ENCODE data around the gene ZRANB3. TPM values are rescaled to one million over a fixed set of nuclear protein-coding genes. Genes with fewer than 3 reads are reported as not detected.

Gene ZRANB3
- total RNA-seq = 1 to 10 TPM; 1.3 to 5.7 (median 2.7) TPM
- under 1 TPM; 0.66 to 0.81 TPM for polyA plus RNA-seq
- long read RNA-seq, donor 1, partial matches to known transcripts = 0 of 2 reads
- long read RNA-seq, donor 1, other reads (novel, unspliced or antisense) = 2 of 2 reads
- long read RNA-seq, donor 2 = 0 reads
- long read RNA-seq, donor 3, partial matches to known transcripts = 0 of 2 reads
- long read RNA-seq, donor 3, other reads (novel, unspliced or antisense) = 2 of 2 reads

DNA sequence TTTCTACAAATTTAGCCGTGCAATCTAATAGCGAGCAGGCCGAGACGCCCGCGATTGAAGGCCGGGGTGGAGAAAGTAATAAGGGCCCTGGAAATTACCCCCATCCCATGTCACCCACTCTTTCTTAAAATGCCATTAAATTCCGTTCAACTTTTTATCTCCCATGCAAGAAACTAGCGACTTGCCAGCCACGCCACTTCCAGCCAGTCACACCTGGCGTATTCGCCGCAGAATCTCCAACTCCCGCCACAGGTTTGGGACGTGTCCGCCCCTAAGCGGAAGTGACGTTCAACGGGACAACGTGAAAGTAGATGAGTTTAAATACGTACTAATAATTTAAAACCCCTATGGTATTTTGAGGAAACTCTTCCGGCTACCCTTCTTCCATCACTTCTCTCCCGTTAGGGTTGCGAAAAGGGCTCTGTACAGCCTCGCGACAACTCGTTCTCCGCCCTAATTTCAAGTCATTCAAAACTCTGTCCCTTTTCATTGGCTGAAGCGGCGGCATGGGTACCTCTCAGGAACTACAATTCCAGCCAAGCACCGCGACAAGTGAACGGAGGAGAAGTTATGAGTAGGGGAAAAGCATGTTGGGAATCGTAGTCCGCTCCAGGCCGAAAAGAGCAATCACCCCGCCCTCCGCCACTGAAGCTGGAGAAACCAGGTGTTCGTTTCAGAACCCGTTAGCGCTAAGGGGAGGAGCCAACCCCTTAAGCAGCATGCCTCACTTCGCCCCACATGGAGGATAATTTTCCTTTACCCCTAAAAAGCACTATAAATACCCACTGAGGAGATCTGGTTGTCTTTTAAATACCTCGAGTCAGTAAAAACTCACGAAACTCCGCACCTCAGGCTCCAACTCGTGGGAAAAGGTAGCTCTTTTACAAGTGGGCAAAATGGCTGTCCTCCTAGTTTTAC, at the start of gene ZRANB3:
ZRANB3 (minus strand) TSS at position 906 of the 918 bp plus-strand sequence.
- 0% methylated on average over 46 of the region's 46 CpGs for WGBS, 2 donors
- peak within 1 kb of the TSS; percentile 75 to 95 (median 86) for H3K4me3 ChIP-seq
- no peaks in the 10 kb centered on the region for H3K9me3 ChIP-seq
- DNase-seq = peak; percentile 82 to 96
- H3K27me3 ChIP-seq = no peaks in the 10 kb centered on the region
- peak; percentile 88 to 94 (median 91) for ATAC-seq
- H3K27ac ChIP-seq = peak within 1 kb of the TSS; percentile 77 to 96 (median 92)
- TF ChIP-seq, protein P1, sequence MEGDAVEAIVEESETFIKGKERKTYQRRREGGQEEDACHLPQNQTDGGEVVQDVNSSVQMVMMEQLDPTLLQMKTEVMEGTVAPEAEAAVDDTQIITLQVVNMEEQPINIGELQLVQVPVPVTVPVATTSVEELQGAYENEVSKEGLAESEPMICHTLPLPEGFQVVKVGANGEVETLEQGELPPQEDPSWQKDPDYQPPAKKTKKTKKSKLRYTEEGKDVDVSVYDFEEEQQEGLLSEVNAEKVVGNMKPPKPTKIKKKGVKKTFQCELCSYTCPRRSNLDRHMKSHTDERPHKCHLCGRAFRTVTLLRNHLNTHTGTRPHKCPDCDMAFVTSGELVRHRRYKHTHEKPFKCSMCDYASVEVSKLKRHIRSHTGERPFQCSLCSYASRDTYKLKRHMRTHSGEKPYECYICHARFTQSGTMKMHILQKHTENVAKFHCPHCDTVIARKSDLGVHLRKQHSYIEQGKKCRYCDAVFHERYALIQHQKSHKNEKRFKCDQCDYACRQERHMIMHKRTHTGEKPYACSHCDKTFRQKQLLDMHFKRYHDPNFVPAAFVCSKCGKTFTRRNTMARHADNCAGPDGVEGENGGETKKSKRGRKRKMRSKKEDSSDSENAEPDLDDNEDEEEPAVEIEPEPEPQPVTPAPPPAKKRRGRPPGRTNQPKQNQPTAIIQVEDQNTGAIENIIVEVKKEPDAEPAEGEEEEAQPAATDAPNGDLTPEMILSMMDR (IDR thresholded peaks at IDR 0.05) = no peak
- intact Hi-C loops (cut with DNase I) = no loop called here
- peaks cover 0 to 21% (median 18%) of the 10 kb centered on the region in 9 donors for H3K4me1 ChIP-seq
- H3K36me3 ChIP-seq = no peaks in the 10 kb centered on the region

DNA sequence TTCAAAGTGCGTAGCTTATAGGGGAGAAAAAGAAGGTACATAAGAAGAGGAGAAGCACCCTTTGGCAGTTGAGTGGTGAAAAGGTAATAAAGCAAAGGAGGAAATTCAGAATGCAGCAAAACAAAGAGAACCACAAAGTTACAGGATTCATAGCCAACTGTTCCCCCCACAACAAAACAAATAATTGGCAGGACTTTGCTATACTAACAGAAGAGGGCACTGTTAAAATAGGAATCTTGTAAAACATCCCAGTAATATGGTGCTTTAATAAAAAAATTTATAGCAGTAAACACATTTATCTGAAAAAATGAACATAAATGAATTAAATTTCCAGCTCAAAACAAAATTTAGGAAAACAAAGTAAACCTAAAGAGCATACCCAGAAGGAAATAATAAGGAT, 42.6 kb upstream of the ZRANB3 start:
- H3K27ac ChIP-seq = no peak overlapping the region
- TF ChIP-seq, protein P1 (IDR thresholded peaks at IDR 0.05) = no peak
- no peak for DNase-seq
- peaks cover 0 to 16% (median 5%) of the 10 kb centered on the region in 9 donors for H3K36me3 ChIP-seq
- WGBS, 2 donors = 95 to 96% methylated on average over 1 of the region's 1 CpG
- no peaks in the 10 kb centered on the region for H3K4me1 ChIP-seq
- ATAC-seq = no peak
- H3K4me3 ChIP-seq = no peak overlapping the region
- no peaks in the 10 kb centered on the region for H3K9me3 ChIP-seq
- no peaks in the 10 kb centered on the region for H3K27me3 ChIP-seq
- intact Hi-C loops (cut with DNase I) = no loop called here

DNA sequence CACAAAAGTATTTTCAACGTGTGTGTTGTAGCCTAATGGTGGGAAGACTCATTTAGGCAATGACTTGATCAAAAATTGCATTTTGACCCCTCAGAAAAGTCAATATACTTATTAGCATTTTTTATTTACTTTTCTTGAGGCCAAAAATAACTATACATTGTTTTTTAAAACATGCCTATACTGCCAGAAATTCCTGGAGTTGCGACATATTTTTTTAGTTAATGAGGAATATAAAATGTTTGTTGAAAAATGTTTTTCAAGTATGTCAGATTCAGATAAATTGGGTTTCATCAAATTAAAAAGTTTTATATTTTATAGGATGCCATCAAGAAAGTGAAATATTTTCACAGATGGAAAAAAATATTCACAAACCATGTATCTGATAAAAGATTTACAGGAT, 39.9 kb upstream of the ZRANB3 start:
- Histone ChIP-seq H3K4me3 (no peak overlapping the region), H3K36me3 (peaks cover 0 to 25% (median 5%) of the 10 kb centered on the region in 9 donors), H3K9me3 (no peaks in the 10 kb centered on the region), H3K27me3 (no peaks in the 10 kb centered on the region), H3K4me1 (no peaks in the 10 kb centered on the region), H3K27ac (no peak overlapping the region)
- ATAC-seq (no peak), DNase-seq (no peak)
- WGBS, 2 donors = 92 to 96% methylated on average over 2 of the region's 2 CpGs
- intact Hi-C loops (cut with DNase I) = no loop called here
- TF ChIP-seq, protein P1 (IDR thresholded peaks at IDR 0.05) = no peak

DNA sequence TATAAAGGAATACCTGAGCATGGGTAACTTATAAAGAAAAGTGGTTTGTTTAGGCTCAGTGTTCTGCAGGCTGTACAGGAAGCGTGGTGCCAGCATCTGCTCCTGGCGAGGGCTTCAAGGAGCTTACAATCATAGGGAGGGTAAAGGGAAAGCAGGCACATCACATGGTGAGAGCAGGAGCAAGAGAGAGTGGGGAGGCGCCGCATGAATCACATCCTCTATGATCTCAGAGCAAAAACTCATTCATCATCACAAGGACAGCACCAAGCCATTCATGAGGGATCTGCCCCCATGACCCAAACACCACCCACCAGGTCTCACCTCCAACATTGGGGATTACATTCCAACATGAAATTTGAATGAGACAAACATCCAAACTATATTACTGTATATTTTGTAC, 32.8 kb upstream of the ZRANB3 start:
- peaks cover 0 to 7% (median 0%) of the 10 kb centered on the region in 9 donors for H3K4me1 ChIP-seq
- peaks cover 0 to 15% (median 0%) of the 10 kb centered on the region in 9 donors for H3K36me3 ChIP-seq
- no peaks in the 10 kb centered on the region for H3K9me3 ChIP-seq
- no peak for ATAC-seq
- no peak overlapping the region for H3K4me3 ChIP-seq
- H3K27me3 ChIP-seq = no peaks in the 10 kb centered on the region
- TF ChIP-seq, protein P1 (IDR thresholded peaks at IDR 0.05) = no peak
- WGBS, 2 donors = 94 to 97% methylated on average over 4 of the region's 4 CpGs
- no peak for DNase-seq
- intact Hi-C loops (cut with DNase I) = no loop called here
- H3K27ac ChIP-seq = no peak overlapping the region
